Testis (tissue), 2 donors: Measurements from ENCODE around the gene OR4B1.

Experiments
- POLR2A ChIP-seq: fragments of 450-650 bp; IDR thresholded peaks from one replicate; pipeline ENCODE4 v1.6.1; 2017; ENCODE audit warnings: antibody characterized with exemption, mild to moderate bottlenecking, moderate library complexity
- TF ChIP-seq, protein P1 (sequence below), 3 experiments: fragments of 450-650 bp in 2 of 3; fragments of 200-600 bp in 1 of 3; sonication (generic) in 1 of 3; IDR thresholded peaks; one replicate each; pipeline ENCODE4 v1.5.1; 2016 to 2019; ENCODE audit warnings: antibody characterized with exemption in 3 of 3, mild to moderate bottlenecking in 2 of 3, moderate library complexity in 1 of 3

DNA sequence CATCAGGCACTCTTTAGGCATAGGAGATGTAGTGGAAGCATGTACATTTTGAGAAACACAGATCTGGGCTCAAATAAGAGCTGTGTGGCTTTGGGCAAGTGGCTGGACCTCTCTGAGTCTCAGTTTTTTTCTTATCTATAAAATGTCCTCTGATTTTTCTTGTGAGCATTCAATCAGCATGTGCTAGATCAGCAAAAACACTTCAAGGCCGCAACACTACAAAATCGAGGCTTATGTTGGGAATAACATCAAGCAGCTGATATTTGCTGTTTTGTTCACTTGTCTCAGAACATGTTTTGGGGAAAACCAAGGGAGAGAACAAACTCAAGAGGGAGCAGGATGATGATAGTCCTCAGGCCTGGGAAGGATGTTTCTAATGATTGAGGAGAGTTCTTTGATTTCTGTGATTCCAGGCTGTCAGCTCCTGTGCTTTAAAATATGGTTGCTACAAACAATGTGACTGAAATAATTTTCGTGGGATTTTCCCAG, 46.9 kb downstream of the OR4B1 start, which contains the start of gene OR4X1:
- TF ChIP-seq, protein P1, sequence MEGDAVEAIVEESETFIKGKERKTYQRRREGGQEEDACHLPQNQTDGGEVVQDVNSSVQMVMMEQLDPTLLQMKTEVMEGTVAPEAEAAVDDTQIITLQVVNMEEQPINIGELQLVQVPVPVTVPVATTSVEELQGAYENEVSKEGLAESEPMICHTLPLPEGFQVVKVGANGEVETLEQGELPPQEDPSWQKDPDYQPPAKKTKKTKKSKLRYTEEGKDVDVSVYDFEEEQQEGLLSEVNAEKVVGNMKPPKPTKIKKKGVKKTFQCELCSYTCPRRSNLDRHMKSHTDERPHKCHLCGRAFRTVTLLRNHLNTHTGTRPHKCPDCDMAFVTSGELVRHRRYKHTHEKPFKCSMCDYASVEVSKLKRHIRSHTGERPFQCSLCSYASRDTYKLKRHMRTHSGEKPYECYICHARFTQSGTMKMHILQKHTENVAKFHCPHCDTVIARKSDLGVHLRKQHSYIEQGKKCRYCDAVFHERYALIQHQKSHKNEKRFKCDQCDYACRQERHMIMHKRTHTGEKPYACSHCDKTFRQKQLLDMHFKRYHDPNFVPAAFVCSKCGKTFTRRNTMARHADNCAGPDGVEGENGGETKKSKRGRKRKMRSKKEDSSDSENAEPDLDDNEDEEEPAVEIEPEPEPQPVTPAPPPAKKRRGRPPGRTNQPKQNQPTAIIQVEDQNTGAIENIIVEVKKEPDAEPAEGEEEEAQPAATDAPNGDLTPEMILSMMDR (IDR thresholded peaks at IDR 0.05), result no peak
- no peak for TF ChIP-seq POLR2A
